ENCODE data around the gene POU6F2.
"Not testable (repeated sequence)": the region's sequence is repeated elsewhere in the genome, so short reads cannot be mapped to it uniquely, and the experiment has no call there.

The POU6F2 gene

GRCh38 chr7:38977685-38978084, at the start of gene POU6F2:
Gene POU6F2 (plus strand): TSS chr7:38977909. CDS start chr7:38977954, 45 bp downstream.
- no peak for DNase-seq

GRCh38 chr7:38928506-38928905, 49.2 kb upstream of the POU6F2 start:
- no peak for DNase-seq

GRCh38 chr7:38929460-38930171, 48.1 kb upstream of the POU6F2 start:
- DNase-seq, result no peak

- peak; percentile 70 for DNase-seq
Observed at GRCh38 chr7:38932509-38933168, 45.1 kb upstream of the POU6F2 start.

GRCh38 chr7:38934051-38934450, 43.7 kb upstream of the POU6F2 start:
- no peak for DNase-seq

- no peak for DNase-seq
Observed at GRCh38 chr7:38934536-38934935, 43.2 kb upstream of the POU6F2 start.

GRCh38 chr7:38936641-38937040, 41.1 kb upstream of the POU6F2 start:
- DNase-seq, result no peak

- no peak for DNase-seq
Observed at GRCh38 chr7:38938001-38938485, 39.7 kb upstream of the POU6F2 start.

- no peak for DNase-seq
Observed at GRCh38 chr7:38938589-38938988, 39.1 kb upstream of the POU6F2 start.

- DNase-seq, result no peak
Observed at GRCh38 chr7:38940774-38941173, 36.9 kb upstream of the POU6F2 start.

- DNase-seq, result no peak
Observed at GRCh38 chr7:38942431-38943051, 35.2 kb upstream of the POU6F2 start.

GRCh38 chr7:38947541-38947940, 30.2 kb upstream of the POU6F2 start:
- not testable (repeated sequence) for DNase-seq

GRCh38 chr7:38950309-38950708, 27.4 kb upstream of the POU6F2 start:
- no peak for DNase-seq

- DNase-seq, result no peak
Observed at GRCh38 chr7:38951213-38951612, 26.5 kb upstream of the POU6F2 start.

- DNase-seq, result no peak
Observed at GRCh38 chr7:38953227-38953626, 24.5 kb upstream of the POU6F2 start.

GRCh38 chr7:38953971-38954370, 23.7 kb upstream of the POU6F2 start:
- DNase-seq, result no peak

GRCh38 chr7:38955892-38956291, 21.8 kb upstream of the POU6F2 start:
- no peak for DNase-seq

- no peak for DNase-seq
Observed at GRCh38 chr7:38962028-38962427, 15.7 kb upstream of the POU6F2 start.

- DNase-seq, result no peak
Observed at GRCh38 chr7:38964921-38965320, 12.8 kb upstream of the POU6F2 start.

GRCh38 chr7:38973760-38974159, 3.9 kb upstream of the POU6F2 start:
- no peak for DNase-seq

- DNase-seq, result no peak
Observed at GRCh38 chr7:38975944-38976392, 1.7 kb upstream of the POU6F2 start.

GRCh38 chr7:38978491-38978890, 782 bp downstream of the POU6F2 start:
- DNase-seq, result no peak

- no peak for DNase-seq
Observed at GRCh38 chr7:38992203-38992602, 14.5 kb downstream of the POU6F2 start.

GRCh38 chr7:39001595-39001994, 23.9 kb downstream of the POU6F2 start:
- DNase-seq, result no peak

Data from hematopoietic multipotent progenitor cell treated with erythropoietin and hydrocortisone succinate and interleukin-3 and kit ligand, for 8 days (in vitro differentiated cells).